IMR-90 (cell line): ENCODE results near the gene CAT.

Experiments
- CTCF ChIP-seq: conservative IDR thresholded peaks from 2 replicates; pipeline ENCODE4 v1.5.1; 2012; ENCODE audit warnings: mild to moderate bottlenecking, low read depth, low read length, improper control_type of control experiment
- POLR2A ChIP-seq: IDR thresholded peaks from 2 replicates; pipeline ENCODE4 v1.6.1; 2012; ENCODE audit warnings: mild to moderate bottlenecking, low read depth, low read length

- no peak for TF ChIP-seq POLR2A
- TF ChIP-seq CTCF, result no peak
Measured at GRCh38 chr11:34513682-34514449, 75.1 kb downstream of the CAT start, which contains the start of gene ELF5.
